Tibial nerve (tissue), 3 donors: ENCODE results near the gene NFE2L3.

Experiments used
- POLR2A ChIP-seq, 2 donors: fragments of 450-650 bp; IDR thresholded peaks; one replicate each; pipeline ENCODE4 v1.6.1; 2017; ENCODE audit warnings: antibody characterized with exemption in 2 of 2, mild to moderate bottlenecking in 2 of 2, moderate library complexity in 2 of 2
- TF ChIP-seq, protein P1 (sequence below), 5 experiments: fragments of 200-600 bp in 3 of 5; fragments of 450-650 bp in 2 of 5; sonication (generic) in 3 of 5; IDR thresholded peaks; one replicate each; pipeline ENCODE4 v1.5.1; 2016 to 2019; ENCODE audit warnings: antibody characterized with exemption in 5 of 5, mild to moderate bottlenecking in 3 of 5, moderate library complexity in 2 of 5

DNA sequence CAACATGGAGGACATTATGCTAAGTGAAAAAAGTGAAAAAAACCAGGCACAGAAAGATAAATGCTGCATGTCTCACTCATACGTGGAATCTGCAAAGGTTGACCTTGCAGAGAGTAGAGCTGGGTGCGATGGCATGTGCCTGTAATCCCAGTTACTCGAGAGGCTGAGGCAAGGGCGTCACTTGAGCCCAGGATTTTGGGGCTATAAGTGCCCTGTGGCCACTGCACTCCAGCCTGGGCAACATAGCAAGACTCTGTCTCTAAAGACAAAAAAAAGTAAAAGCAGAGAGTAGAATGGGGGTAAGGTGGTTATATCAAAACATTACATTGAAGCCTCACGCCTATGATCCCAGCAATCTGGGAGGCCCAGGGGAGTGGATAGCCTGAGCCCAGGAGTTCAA, 72.4 kb downstream of the NFE2L3 start:
- TF ChIP-seq, protein P1, sequence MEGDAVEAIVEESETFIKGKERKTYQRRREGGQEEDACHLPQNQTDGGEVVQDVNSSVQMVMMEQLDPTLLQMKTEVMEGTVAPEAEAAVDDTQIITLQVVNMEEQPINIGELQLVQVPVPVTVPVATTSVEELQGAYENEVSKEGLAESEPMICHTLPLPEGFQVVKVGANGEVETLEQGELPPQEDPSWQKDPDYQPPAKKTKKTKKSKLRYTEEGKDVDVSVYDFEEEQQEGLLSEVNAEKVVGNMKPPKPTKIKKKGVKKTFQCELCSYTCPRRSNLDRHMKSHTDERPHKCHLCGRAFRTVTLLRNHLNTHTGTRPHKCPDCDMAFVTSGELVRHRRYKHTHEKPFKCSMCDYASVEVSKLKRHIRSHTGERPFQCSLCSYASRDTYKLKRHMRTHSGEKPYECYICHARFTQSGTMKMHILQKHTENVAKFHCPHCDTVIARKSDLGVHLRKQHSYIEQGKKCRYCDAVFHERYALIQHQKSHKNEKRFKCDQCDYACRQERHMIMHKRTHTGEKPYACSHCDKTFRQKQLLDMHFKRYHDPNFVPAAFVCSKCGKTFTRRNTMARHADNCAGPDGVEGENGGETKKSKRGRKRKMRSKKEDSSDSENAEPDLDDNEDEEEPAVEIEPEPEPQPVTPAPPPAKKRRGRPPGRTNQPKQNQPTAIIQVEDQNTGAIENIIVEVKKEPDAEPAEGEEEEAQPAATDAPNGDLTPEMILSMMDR (IDR thresholded peaks at IDR 0.05) = no peak
- TF ChIP-seq POLR2A (IDR thresholded peaks at IDR 0.05) = no peak
